Endothelial cell (in vitro differentiated cells): ENCODE measurements around the gene CCDC92B. TPM values are rescaled to one million over a fixed set of nuclear protein-coding genes. Genes with fewer than 3 reads are reported as not detected.

Experiments used
- DNase-seq: peaks from one replicate; pipeline ENCODE4 v3.0.0; 2021; ENCODE audit warnings: low spot score
- H3K27ac Mint-ChIP-seq: one replicate; pipeline ENCODE4 v1.8.0; 2021; ENCODE audit warnings: mixed read lengths, inconsistent platforms; ENCODE audit not compliant: unreplicated experiment
- H3K27me3 Mint-ChIP-seq: one replicate; pipeline ENCODE4 v1.8.0; 2021; ENCODE audit warnings: mild to moderate bottlenecking, moderate library complexity, mixed read lengths, inconsistent platforms; ENCODE audit not compliant: unreplicated experiment
- H3K36me3 Mint-ChIP-seq: one replicate; pipeline ENCODE4 v1.8.0; 2021; ENCODE audit warnings: mild to moderate bottlenecking, low read depth, mixed read lengths, inconsistent platforms; ENCODE audit not compliant: unreplicated experiment
- H3K4me1 Mint-ChIP-seq: one replicate; pipeline ENCODE4 v1.8.0; 2021; ENCODE audit warnings: mild to moderate bottlenecking, mixed read lengths, inconsistent platforms; ENCODE audit not compliant: unreplicated experiment
- H3K4me3 Mint-ChIP-seq: one replicate; pipeline ENCODE4 v1.8.0; 2021; ENCODE audit warnings: mild to moderate bottlenecking, mixed read lengths, inconsistent platforms; ENCODE audit not compliant: unreplicated experiment
- H3K9me3 Mint-ChIP-seq: one replicate; pipeline ENCODE4 v1.8.0; 2021; ENCODE audit warnings: mixed read lengths, inconsistent platforms; ENCODE audit not compliant: unreplicated experiment
- CTCF ChIP-seq: fragments of 200-600 bp; sonication (generic); IDR thresholded peaks from one replicate; pipeline ENCODE4 v1.5.0; 2021; ENCODE audit warnings: antibody characterized with exemption; ENCODE audit not compliant: unreplicated experiment
- total RNA-seq: library from RNA; stranded (reverse); fragmentation: NEBNext Ultra II Directional; extraction: Animal tissue kit (Norgen Biotek cat#: 25700); gene quantifications from one replicate; pipeline ENCODE4 v1.2.1, GENCODE V29; 2021; ENCODE audit not compliant: unreplicated experiment

CCDC92B gene
- total RNA-seq, 1 donor from 2014 or later = 1.9 TPM

- no peaks in the 10 kb centered on the region for H3K36me3 Mint-ChIP-seq
- H3K4me3 Mint-ChIP-seq = no peak overlapping the region
- TF ChIP-seq CTCF = no peak
- no peak overlapping the region for H3K27ac Mint-ChIP-seq
- no peaks in the 10 kb centered on the region for H3K4me1 Mint-ChIP-seq
- no peaks in the 10 kb centered on the region for H3K9me3 Mint-ChIP-seq
- DNase-seq = no peak
- H3K27me3 Mint-ChIP-seq = peaks cover 7% of the 10 kb centered on the region
Observed at GRCh38 chr17:2731807-2732206, 17.6 kb downstream of the CCDC92B start.

- peaks cover 7% of the 10 kb centered on the region for H3K27me3 Mint-ChIP-seq
- H3K9me3 Mint-ChIP-seq = no peaks in the 10 kb centered on the region
- no peaks in the 10 kb centered on the region for H3K4me1 Mint-ChIP-seq
- H3K36me3 Mint-ChIP-seq = no peaks in the 10 kb centered on the region
- DNase-seq = no peak
- no peak for TF ChIP-seq CTCF
- H3K27ac Mint-ChIP-seq = no peak overlapping the region
- H3K4me3 Mint-ChIP-seq = no peak overlapping the region
Observed at GRCh38 chr17:2730764-2731353, 18.6 kb downstream of the CCDC92B start.

GRCh38 chr17:2724784-2725164 is 24.7 kb downstream of the CCDC92B start:
- no peak for TF ChIP-seq CTCF
- Mint-ChIP-seq H3K27me3 (peaks cover 7% of the 10 kb centered on the region), H3K4me3 (peak overlapping the region; percentile 37)

GRCh38 chr17:2723997-2724783 is 25.3 kb downstream of the CCDC92B start:
- Mint-ChIP-seq H3K4me1 (peaks cover 2% of the 10 kb centered on the region), H3K4me3 (no peak overlapping the region), H3K36me3 (no peaks in the 10 kb centered on the region), H3K27me3 (peaks cover 13% of the 10 kb centered on the region), H3K27ac (no peak overlapping the region), H3K9me3 (no peaks in the 10 kb centered on the region)
- TF ChIP-seq CTCF = no peak
- peak; percentile 60 for DNase-seq

More at GRCh38 chr17:2724784-2725164, 24.7 kb downstream of the CCDC92B start:
- peaks cover 2% of the 10 kb centered on the region for H3K4me1 Mint-ChIP-seq
- no peaks in the 10 kb centered on the region for H3K9me3 Mint-ChIP-seq
- peak; percentile 61 for DNase-seq
- H3K36me3 Mint-ChIP-seq = no peaks in the 10 kb centered on the region
- no peak overlapping the region for H3K27ac Mint-ChIP-seq

GRCh38 chr17:2723505-2723996 is 25.9 kb downstream of the CCDC92B start:
- no peak for TF ChIP-seq CTCF
- peak; percentile 37 for DNase-seq
- H3K4me1 Mint-ChIP-seq = peaks cover 2% of the 10 kb centered on the region
- no peaks in the 10 kb centered on the region for H3K36me3 Mint-ChIP-seq
- no peak overlapping the region for H3K27ac Mint-ChIP-seq
- no peaks in the 10 kb centered on the region for H3K9me3 Mint-ChIP-seq
- peaks cover 13% of the 10 kb centered on the region for H3K27me3 Mint-ChIP-seq
- no peak overlapping the region for H3K4me3 Mint-ChIP-seq
